ENCODE data around the gene KIR3DL2. TPM values are rescaled to one million over a fixed set of nuclear protein-coding genes. Genes with fewer than 3 reads are reported as not detected.

Gene KIR3DL2
- polyA plus RNA-seq, 1 donor from 2014 or later, result not detected

- Histone ChIP-seq H4K20me1 (ENCODE audit: insufficient read depth) (no peaks in the 10 kb centered on the region), H3K4me2 (ENCODE audit: low read length) (no peak overlapping the region), H2AFZ (ENCODE audit: low read depth, low read length) (no peak overlapping the region), H3K9me3 (ENCODE audit: low read length) (no peaks in the 10 kb centered on the region), H3K9me2 (ENCODE audit: insufficient read depth, low read length) (no peaks in the 10 kb centered on the region), H3K79me2 (replicated peaks; ENCODE audit: insufficient read depth, low read length) (no peaks in the 10 kb centered on the region), H3K9ac (ENCODE audit: low read length) (no peak overlapping the region), H3F3A (ENCODE audit: insufficient read depth, low read length, poor library complexity, severe bottlenecking) (no peaks in the 10 kb centered on the region), H3K27ac (ENCODE audit: low read length) (no peak overlapping the region), H3K27me3 (ENCODE audit: insufficient read depth, low read depth, low read length) (no peaks in the 10 kb centered on the region), H3K4me3 (ENCODE audit: low read length) (no peak overlapping the region), H3K36me3 (ENCODE audit: insufficient read depth, low read length) (no peaks in the 10 kb centered on the region)
- TF ChIP-seq MXI1 (conservative IDR thresholded peaks at IDR 0.05; ENCODE audit: poor library complexity, severe bottlenecking), result no peak
- TF ChIP-seq REST (IDR thresholded peaks at IDR 0.05; ENCODE audit: borderline replicate concordance), result no peak
- no peak for TF ChIP-seq POLR2AphosphoS5 (IDR thresholded peaks at IDR 0.05)
- no peak for TF ChIP-seq RAD21 (conservative IDR thresholded peaks at IDR 0.05)
- TF ChIP-seq EP300 (conservative IDR thresholded peaks at IDR 0.05; ENCODE audit: poor library complexity, severe bottlenecking), result no peak
- no peak for TF ChIP-seq TAF1 (IDR thresholded peaks at IDR 0.05; ENCODE audit: low read depth)
- TF ChIP-seq SMC3 (conservative IDR thresholded peaks at IDR 0.05; ENCODE audit: poor library complexity), result no peak
- TF ChIP-seq EZH2 (IDR thresholded peaks at IDR 0.05; ENCODE audit: borderline replicate concordance, insufficient read depth, low read length, poor library complexity, severe bottlenecking), result no peak
- TF ChIP-seq CTCF (IDR thresholded peaks at IDR 0.05; ENCODE audit: poor library complexity, severe bottlenecking), result no peak
Measured at GRCh38 chr19:54871696-54872095, 21.5 kb downstream of the KIR3DL2 start.

- no peaks in the 10 kb centered on the region for H3K9me3 ChIP-seq (ENCODE audit: low read length)
- no peaks in the 10 kb centered on the region for H3K79me2 ChIP-seq (replicated peaks; ENCODE audit: insufficient read depth, low read length)
- no peaks in the 10 kb centered on the region for H3F3A ChIP-seq (ENCODE audit: insufficient read depth, low read length, poor library complexity, severe bottlenecking)
- TF ChIP-seq SMC3 (conservative IDR thresholded peaks at IDR 0.05; ENCODE audit: poor library complexity), result no peak
- TF ChIP-seq EP300 (conservative IDR thresholded peaks at IDR 0.05; ENCODE audit: poor library complexity, severe bottlenecking), result no peak
- no peak for TF ChIP-seq POLR2AphosphoS5 (IDR thresholded peaks at IDR 0.05)
- no peak for TF ChIP-seq MXI1 (conservative IDR thresholded peaks at IDR 0.05; ENCODE audit: poor library complexity, severe bottlenecking)
- no peak for TF ChIP-seq CTCF (IDR thresholded peaks at IDR 0.05; ENCODE audit: poor library complexity, severe bottlenecking)
- TF ChIP-seq TAF1 (IDR thresholded peaks at IDR 0.05; ENCODE audit: low read depth), result no peak
- TF ChIP-seq EZH2 (IDR thresholded peaks at IDR 0.05; ENCODE audit: borderline replicate concordance, insufficient read depth, low read length, poor library complexity, severe bottlenecking), result no peak
- TF ChIP-seq REST (IDR thresholded peaks at IDR 0.05; ENCODE audit: borderline replicate concordance), result no peak
- TF ChIP-seq RAD21 (conservative IDR thresholded peaks at IDR 0.05), result no peak
- H3K27ac ChIP-seq (ENCODE audit: low read length), result no peak within 1 kb of the TSS
- no peak within 1 kb of the TSS for H3K9ac ChIP-seq (ENCODE audit: low read length)
- no peaks in the 10 kb centered on the region for H3K9me2 ChIP-seq (ENCODE audit: insufficient read depth, low read length)
- no peak within 1 kb of the TSS for H2AFZ ChIP-seq (ENCODE audit: low read depth, low read length)
- H3K4me3 ChIP-seq (ENCODE audit: low read length), result no peak within 1 kb of the TSS
- H3K36me3 ChIP-seq (ENCODE audit: insufficient read depth, low read length), result no peaks in the 10 kb centered on the region
- no peaks in the 10 kb centered on the region for H4K20me1 ChIP-seq (ENCODE audit: insufficient read depth)
- H3K4me2 ChIP-seq (ENCODE audit: low read length), result no peak within 1 kb of the TSS
- H3K27me3 ChIP-seq (ENCODE audit: insufficient read depth, low read depth, low read length), result no peaks in the 10 kb centered on the region
Measured at GRCh38 chr19:54873990-54874389, 23.7 kb downstream of the KIR3DL2 start, which contains the start of gene FCAR. Gene FCAR (plus strand): TSS chr19:54874235. CDS start chr19:54874290, 55 bp downstream.

All from neural cell (in vitro differentiated cells).